Inflammatory macrophage (primary cell): ENCODE results near the gene HADH.
"Not testable (repeated sequence)": the region's sequence is repeated elsewhere in the genome, so short reads cannot be mapped to it uniquely, and the experiment has no call there.

ENCODE experiments used
- DNase-seq, 2 donors: peaks; one replicate each; pipeline ENCODE4 v3.0.0-alpha.2; 2020 to 2022
- total RNA-seq, 18 experiments: gene quantifications; one replicate each; lab custom pipeline; 2026; ENCODE audit warnings: mixed read lengths in 6 of 18, inconsistent platforms in 2 of 18; lab: John Stamatoyannopoulos, UW

HADH gene
- total RNA-seq, result 10.6 to 28.9 (median 21.9) reads per million in 18 experiments

GRCh38 chr4:107989537-107990386, at the start of gene HADH:
HADH (plus strand) TSS chr4:107989889; CDS start chr4:107989933, 44 bp downstream.
- DNase-seq, result peak; percentile 95 to 97

- no peak for DNase-seq
Observed at GRCh38 chr4:107945809-107946208, 43.9 kb upstream of the HADH start.

DNA sequence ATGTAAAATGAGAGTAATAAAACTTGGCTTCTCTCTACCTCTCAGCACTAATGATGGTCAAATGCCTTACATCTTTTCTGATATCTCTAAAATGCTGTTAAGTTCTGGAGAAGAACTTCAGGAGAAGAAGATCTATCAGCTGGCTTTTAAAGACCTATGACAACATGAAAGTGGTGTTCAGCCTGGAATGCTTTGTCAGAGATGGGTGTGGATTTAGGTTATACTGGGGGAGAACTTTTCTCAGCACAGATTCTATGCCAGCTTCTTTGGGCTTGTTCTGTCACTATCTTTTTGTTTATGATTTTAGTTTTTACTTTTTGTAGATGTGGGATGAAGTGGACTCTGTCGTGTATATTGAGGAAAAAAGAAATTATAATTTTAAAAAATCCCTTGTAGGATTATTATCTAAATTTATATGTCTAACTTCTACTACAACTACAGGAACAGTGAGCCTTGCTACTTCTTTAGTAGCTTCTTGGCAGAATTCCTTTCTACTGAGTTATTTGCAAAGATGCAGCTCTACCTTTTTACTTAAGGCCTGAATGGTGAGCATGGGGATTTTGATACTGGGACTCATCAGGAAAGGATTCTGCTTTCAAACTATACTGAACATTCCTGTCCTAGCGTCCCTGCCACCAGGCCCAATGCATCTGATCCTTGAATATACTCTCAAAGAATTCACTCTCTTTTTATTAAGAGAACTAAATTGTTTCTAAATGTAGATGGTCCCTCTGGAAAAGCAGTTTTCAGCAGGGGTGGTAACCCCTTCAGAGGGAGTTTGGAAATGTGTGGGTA, 38.7 kb upstream of the HADH start:
- DNase-seq, result no peak

GRCh38 chr4:107951551-107951950, 38.1 kb upstream of the HADH start:
- no peak for DNase-seq

- DNase-seq, result no peak
Observed at GRCh38 chr4:107956011-107956410, 33.7 kb upstream of the HADH start.

DNA sequence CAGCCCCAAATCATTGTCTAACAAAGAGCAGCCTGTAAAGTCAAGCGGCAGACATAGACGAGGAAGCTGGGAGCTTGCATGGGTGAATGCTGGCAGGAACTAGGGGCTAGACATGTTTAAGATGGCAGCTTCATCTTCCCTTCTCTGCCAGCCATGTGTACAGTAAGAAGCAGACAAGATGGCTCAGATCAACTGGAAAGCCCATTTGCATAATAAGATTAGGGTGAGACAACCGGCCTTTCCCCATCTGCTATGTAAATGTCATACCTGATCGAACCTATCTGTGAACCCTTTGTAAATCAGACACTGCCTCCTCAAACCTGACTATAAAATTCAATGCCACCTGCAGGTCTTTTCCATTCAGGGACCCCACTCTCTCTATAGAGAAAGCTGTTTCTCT, 22.8 kb upstream of the HADH start:
- DNase-seq, result no peak

GRCh38 chr4:107967519-107967918, 22.2 kb upstream of the HADH start:
- DNase-seq, result not testable (repeated sequence)

GRCh38 chr4:107967921-107968320, 21.8 kb upstream of the HADH start:
- DNase-seq, result not testable (repeated sequence)

DNA sequence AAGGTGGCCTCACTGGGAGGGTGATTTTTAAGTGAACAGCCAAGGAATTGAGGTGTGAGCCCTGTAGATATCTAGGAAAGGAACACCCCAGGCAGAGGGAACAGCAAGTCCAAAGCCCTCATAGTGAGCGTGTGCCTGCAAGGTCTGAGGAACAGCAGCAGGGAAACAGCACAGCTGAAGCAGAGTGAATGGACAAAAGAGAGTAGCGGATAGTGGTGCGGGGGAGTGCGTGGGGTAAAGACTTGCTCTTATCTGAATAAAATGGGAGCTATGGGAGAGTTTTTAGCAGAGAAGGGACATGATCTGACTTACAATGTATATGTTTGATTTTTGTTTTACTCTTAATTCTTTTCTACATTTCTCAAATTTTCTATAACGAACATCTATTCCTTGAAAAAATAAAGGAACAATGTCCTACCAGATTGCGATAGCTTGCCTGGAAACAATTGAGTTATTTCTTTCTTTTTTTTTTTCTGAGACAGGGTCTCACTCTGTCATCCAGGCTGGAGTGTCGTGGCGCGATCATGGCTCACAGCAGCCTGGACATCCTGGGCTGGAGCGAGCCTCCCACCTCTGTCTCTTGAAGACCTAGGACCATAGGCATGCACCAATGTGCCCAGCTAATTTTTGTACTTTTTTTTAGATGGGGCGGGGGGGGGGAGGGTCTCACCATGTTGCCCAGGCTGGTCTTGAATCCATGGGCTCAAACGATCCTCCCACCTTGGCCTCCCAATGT, 19.5 kb upstream of the HADH start:
- no peak for DNase-seq

DNA sequence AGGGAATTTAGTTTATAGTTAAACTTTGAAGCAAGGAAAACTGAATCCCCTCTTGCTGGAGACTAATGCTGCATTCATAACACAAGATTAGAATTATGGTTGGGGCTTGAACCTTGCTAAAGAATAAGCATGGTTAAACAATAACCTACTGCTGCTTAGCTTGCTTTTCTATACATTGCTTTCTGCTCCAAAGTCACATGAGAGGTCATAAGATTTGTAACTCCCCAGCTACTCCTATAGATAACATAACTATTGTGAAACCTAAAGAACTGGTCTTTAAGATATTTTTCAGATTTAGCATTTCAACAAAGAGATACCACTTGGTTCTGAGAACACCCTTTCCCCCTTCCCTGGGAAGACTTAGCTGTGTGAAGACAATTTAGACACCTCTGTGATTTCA, 17.1 kb upstream of the HADH start:
- DNase-seq, result no peak

- no peak for DNase-seq
Observed at GRCh38 chr4:107974523-107974922, 15.2 kb upstream of the HADH start.

DNA sequence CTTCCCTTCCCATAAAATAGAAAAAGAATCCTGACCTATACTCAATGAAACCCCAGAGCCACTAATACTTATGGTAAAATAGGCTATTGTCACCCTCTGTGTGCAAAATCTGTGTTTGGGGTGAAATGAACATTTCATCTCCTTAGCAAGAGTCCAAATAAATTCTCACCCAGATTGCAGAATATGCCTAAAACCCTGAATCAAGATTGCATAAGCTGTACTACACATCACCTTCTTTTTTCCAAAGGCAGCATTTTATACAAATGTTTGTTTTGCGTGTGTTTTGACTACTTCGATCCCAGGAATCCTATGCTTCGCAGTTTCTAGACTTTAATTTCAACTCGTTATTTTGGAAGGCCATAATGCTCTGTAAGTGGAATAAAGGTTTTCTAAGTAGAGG, 12.2 kb upstream of the HADH start:
- no peak for DNase-seq

DNA sequence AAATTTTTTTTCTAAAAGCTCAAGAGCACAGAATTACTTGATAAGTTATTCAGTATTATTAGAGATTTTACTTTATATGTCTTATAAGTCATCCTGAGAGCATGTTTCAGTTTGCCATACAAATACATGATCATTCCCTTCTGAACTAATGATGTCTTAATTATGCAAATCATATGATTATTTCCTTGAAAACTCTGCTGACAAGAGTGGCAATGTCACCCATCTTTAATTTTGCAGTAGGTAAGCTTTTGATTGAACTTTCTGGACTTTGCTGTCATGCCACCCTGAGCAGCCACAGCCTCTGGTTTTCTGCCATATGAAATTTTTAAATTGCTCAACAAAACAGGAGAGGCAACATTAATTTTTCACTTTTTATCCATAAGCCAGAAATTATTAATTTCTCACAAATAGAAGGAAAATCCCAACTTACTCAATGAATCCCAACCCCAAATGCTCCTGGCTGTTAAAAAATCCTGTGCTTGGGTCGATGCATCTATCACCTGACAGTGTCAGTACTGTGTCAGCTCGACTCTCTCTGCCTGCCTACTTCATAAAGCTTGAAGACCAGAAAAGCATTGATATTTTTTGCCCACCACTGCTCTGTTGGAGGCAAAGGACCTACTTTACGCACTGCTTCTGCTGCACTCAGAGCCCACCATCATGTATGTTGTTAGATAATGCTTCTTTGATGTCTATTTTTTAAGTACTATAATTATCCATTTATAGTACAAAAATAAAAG, 11.6 kb upstream of the HADH start:
- DNase-seq, result no peak

DNA sequence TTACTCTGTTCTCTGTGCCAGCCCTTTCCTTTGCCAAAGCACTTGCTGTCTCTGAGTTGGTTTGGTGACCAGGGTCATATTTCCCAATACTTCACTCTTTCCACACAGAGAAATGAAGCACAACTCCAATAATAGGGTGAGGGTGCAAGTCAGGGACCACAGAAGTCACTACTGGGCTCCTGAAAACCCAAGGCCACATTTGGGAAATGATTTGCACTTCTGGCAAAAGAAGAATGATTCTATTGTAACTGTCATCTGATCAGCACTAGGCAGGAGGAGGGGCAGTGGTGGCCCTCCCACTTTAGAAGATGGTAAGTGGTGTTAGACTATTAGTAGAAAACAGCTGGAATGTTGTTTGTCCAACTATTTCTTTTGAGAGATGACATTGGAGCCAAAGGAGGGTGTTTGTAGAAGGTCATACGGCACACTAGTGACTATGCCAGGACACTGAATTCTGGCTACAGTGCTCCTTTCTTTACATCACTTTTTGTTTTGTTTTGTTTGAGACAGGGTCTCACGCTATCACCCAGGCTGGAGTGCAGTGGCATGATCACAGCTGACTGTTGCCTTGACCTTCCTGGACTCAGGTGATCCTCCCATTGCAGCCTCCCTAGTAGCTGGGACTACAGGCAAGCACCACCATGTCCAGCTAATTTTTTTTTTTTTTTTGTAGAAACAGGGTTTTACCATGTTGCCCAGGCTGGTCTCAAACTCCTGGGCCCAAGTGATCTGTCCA, 10.8 kb upstream of the HADH start:
- DNase-seq, result no peak

- peak; percentile 28 to 46 for DNase-seq
Observed at GRCh38 chr4:107987916-107988762, 1.6 kb upstream of the HADH start.

DNA sequence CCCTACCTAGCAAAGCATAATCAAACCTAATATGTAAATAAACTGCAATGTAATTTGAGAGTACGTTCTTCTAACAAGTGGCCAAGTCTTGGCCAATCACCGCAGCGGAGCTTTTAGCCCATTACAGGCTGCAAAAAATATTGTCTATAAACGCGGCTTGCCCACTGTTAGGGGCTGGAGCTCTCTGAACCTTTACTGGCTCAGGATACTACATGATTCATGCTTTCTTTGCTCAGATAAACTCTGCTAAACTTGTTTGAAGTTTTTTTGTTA, 990 bp upstream of the HADH start:
- DNase-seq, result no peak

- no peak for DNase-seq
Observed at GRCh38 chr4:107989162-107989536, 540 bp upstream of the HADH start.

- DNase-seq, result no peak
Observed at GRCh38 chr4:107991945-107992630, 2.4 kb downstream of the HADH start.

DNA sequence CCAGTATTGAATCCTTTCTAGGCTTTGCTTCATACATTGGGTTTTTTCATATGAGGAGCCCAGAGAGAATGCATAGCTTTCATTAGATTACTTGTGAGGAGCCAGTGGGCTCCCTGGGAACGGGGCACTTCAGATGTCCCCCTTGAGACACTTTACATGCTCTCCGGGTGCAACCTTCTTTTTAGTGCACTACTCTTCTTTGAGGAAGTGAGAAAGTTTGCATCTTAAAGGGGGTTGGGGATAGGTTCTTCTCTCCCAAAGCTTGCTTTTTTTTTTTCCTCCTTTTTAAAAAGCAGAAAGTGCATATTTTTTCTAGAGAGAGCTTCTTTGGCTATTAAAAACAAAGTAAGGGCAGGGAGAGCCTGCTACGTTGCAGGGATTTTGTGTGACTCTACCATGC, 4.3 kb downstream of the HADH start:
- DNase-seq, result no peak

- DNase-seq, result no peak
Observed at GRCh38 chr4:107994894-107995293, 5.2 kb downstream of the HADH start.
